Common myeloid progenitor, CD34-positive (primary cell): ENCODE measurements around the gene DKKL1.

Experiments used
- CTCF ChIA-PET: fragments of 350-600 bp; sonication (Branson Sonifier 250); formaldehyde crosslinking; loops from one replicate; lab custom pipeline; 2021; ENCODE audit warnings: antibody characterized with exemption; lab: Charles Lee
- POLR2A ChIA-PET: fragments of 350-600 bp; sonication (Branson Sonifier 250); formaldehyde crosslinking; loops from one replicate; lab custom pipeline; 2021; ENCODE audit warnings: antibody characterized with exemption; lab: Charles Lee
- DNase-seq, 3 donors: peaks; one replicate each; pipeline versions ENCODE4 v3.0.0 to v3.0.0-alpha.2; 2013
- H3K27ac ChIP-seq, 2 experiments: 1 replicate in 1 of 2; 2 replicates in 1 of 2; pipeline ENCODE4 v1.7.0; 2013; ENCODE audit warnings: inconsistent platforms in 2 of 2, low read length in 2 of 2, mild to moderate bottlenecking in 2 of 2, low read depth in 1 of 2, moderate library complexity in 1 of 2; ENCODE audit not compliant: severe bottlenecking in 2 of 2, insufficient read depth in 1 of 2, poor library complexity in 1 of 2
- H3K27me3 ChIP-seq, 5 experiments: replicated peaks in 2 of 5; 1 replicate in 3 of 5; 2 replicates in 2 of 5; pipeline versions ENCODE4 v1.6.1 to v1.7.0; 2013; ENCODE audit warnings: low read length in 4 of 5, mild to moderate bottlenecking in 2 of 5, moderate library complexity in 2 of 5, inconsistent platforms in 1 of 5; ENCODE audit not compliant: insufficient read depth in 5 of 5, control insufficient read depth in 4 of 5
- H3K36me3 ChIP-seq, 4 experiments: 1 replicate in 2 of 4; 2 replicates in 2 of 4; pipeline versions ENCODE4 v1.6.1 to v1.7.0; 2013; ENCODE audit warnings: low read length in 3 of 4, control low read depth in 1 of 4, mild to moderate bottlenecking in 1 of 4; ENCODE audit not compliant: control insufficient read depth in 4 of 4, insufficient read depth in 4 of 4
- H3K4me1 ChIP-seq, 4 experiments: 1 replicate in 3 of 4; 2 replicates in 1 of 4; pipeline versions ENCODE4 v1.6.1 to v1.7.1; 2013; ENCODE audit warnings: low read length in 3 of 4, mild to moderate bottlenecking in 3 of 4, control low read depth in 1 of 4, inconsistent platforms in 1 of 4, moderate library complexity in 1 of 4; ENCODE audit not compliant: control insufficient read depth in 4 of 4, insufficient read depth in 4 of 4; ENCODE audit errors: control extremely low read depth in 1 of 4
- H3K4me3 ChIP-seq, 7 experiments: 1 replicate in 4 of 7; 2 replicates in 3 of 7; pipeline versions ENCODE4 v1.5.1 to v1.7.0; 2013; ENCODE audit warnings: mild to moderate bottlenecking in 7 of 7, low read length in 6 of 7, moderate library complexity in 6 of 7, inconsistent platforms in 2 of 7, low read depth in 2 of 7, control low read depth in 1 of 7; ENCODE audit not compliant: insufficient read depth in 4 of 7, control insufficient read depth in 1 of 7; ENCODE audit errors: extremely low read depth in 1 of 7
- H3K9me3 ChIP-seq, 5 experiments: 1 replicate in 4 of 5; 2 replicates in 1 of 5; pipeline versions ENCODE4 v1.6.1 to v1.7.1; 2013; ENCODE audit warnings: low read length in 4 of 5, mild to moderate bottlenecking in 2 of 5, inconsistent platforms in 1 of 5, low read depth in 1 of 5, moderate library complexity in 1 of 5; ENCODE audit not compliant: control insufficient read depth in 4 of 5, insufficient read depth in 2 of 5; ENCODE audit errors: control extremely low read depth in 1 of 5
- WGBS: methylation state at CpG from one replicate; pipeline ENCODE4 v1.1.5; 2013; ENCODE audit not compliant: insufficient coverage; 5-methylcytosine and 5-hydroxymethylcytosine counted together

Gene DKKL1

DNA sequence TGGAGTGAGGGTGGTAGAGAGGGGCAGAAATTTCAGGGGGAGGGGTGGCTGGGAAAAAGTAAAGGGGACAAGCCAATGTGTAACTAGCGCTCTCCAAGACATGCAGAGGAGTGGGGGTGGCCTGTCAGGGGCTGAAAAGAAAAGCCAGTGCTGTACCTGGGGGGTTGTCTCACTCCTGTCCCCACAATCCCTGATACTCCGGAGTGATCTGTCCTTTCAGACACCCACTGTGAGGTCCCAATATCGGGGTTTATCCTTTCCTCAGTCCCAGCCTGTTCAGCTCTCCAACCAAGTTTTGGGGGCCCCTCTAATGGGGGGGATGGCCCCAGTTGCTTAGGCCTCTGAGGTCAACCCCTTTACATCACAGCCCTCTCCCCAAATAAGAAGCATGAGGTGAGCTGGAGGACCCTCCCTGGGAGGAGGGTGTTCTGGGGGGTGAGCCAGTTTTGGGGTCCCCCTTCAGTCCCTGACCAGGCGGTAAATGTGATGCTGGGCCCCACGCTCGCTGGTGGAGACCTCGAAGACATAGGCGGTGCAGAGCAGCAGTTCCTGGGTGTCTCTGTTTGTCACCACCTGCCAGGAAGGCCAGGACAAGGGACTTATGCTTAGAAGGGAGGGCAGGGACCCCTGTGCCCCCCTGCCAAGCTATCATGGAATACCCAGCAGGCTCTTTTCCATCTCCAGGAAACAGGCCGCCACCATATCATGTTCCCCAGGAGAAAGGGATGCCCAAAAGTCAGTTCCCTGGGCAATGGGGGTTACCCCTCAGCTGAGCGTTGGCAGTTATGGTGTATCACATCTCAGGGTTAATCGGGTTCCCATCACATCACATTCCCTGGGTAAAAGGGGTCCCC lies 22.6 kb upstream of the DKKL1 start:
- POLR2A ChIA-PET = no interaction called here
- DNase-seq = no peak
- Histone ChIP-seq H3K9me3 (no peaks in the 10 kb centered on the region), H3K27me3 (no peaks in the 10 kb centered on the region), H3K4me1 (peaks cover 0 to 22% (median 16%) of the 10 kb centered on the region in 4 experiments), H3K4me3 (no peak overlapping the region), H3K27ac (no peak overlapping the region), H3K36me3 (peaks cover 2 to 33% (median 25%) of the 10 kb centered on the region in 4 experiments)
- CTCF ChIA-PET = interaction anchor here (1.1 kb wide), 1 partner anchor 8 kb away, joined by 3 read pairs; no protein-coding TSS in a partner anchor
- WGBS = 94% methylated on average over 8 of the region's 11 CpGs

- no peak for DNase-seq
- CTCF ChIA-PET = interaction anchor here (1.0 kb wide), 1 partner anchor 9 kb away, joined by 3 read pairs; no protein-coding TSS in a partner anchor
- Histone ChIP-seq H3K4me3 (no peak overlapping the region), H3K27ac (no peak overlapping the region), H3K27me3 (no peaks in the 10 kb centered on the region), H3K9me3 (no peaks in the 10 kb centered on the region), H3K36me3 (peaks cover 2 to 26% (median 20%) of the 10 kb centered on the region in 4 experiments), H3K4me1 (peaks cover 0 to 13% (median 7%) of the 10 kb centered on the region in 4 experiments)
- POLR2A ChIA-PET = no interaction called here
- WGBS = no CpG with 5 or more reads among the region's 11 CpGs
Observed at GRCh38 chr19:49342291-49342721, 21.4 kb upstream of the DKKL1 start.

DNA sequence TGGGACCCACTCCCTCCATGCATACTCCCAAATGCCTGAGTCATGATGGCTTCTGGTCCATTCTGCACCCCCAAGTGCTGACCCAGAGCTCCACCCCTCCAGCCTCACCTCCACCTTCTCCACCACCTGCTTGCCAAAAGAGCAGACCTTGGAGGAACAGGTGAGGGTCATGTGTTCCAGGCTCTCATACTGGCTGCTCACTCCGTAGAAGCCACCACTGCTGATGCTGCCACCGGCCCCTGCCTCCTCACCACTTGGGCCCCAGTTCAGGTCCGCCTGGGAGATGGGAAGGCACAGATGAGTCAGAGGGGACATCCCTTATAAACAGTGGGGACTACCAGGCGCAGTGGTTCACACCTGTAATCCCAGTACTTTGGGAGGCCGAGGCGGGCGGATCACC lies 20.6 kb upstream of the DKKL1 start:
- Histone ChIP-seq H3K27me3 (no peaks in the 10 kb centered on the region), H3K9me3 (no peaks in the 10 kb centered on the region), H3K4me1 (peaks cover 0 to 13% (median 7%) of the 10 kb centered on the region in 4 experiments), H3K27ac (no peak overlapping the region), H3K4me3 (no peak overlapping the region), H3K36me3 (peaks cover 2 to 19% (median 16%) of the 10 kb centered on the region in 4 experiments)
- DNase-seq = no peak
- 80% methylated on average over 2 of the region's 7 CpGs for WGBS
- CTCF ChIA-PET = interaction anchor here (1.0 to 2.1 kb wide), 2 partner anchors 8 to 10 kb away, joined by 3 to 5 read pairs; partner anchors contain the start of gene CD37
- POLR2A ChIA-PET = no interaction called here

- Histone ChIP-seq H3K27ac (no peak overlapping the region), H3K27me3 (no peaks in the 10 kb centered on the region), H3K4me3 (no peak overlapping the region), H3K4me1 (peaks cover 0 to 9% (median 5%) of the 10 kb centered on the region in 4 experiments), H3K36me3 (peaks cover 0 to 9% (median 2%) of the 10 kb centered on the region in 4 experiments), H3K9me3 (peaks cover 0 to 5% (median 0%) of the 10 kb centered on the region in 5 experiments)
- WGBS = 93% methylated on average over 10 of the region's 11 CpGs
- ChIA-PET POLR2A (no interaction called here), CTCF (interaction anchor here (2.1 kb wide), 1 partner anchor 9 kb away, joined by 5 read pairs; the partner anchor contains the start of gene CD37)
- DNase-seq = no peak
Observed at GRCh38 chr19:49344505-49345423, 18.9 kb upstream of the DKKL1 start.

- DNase-seq = no peak
- H3K4me3 ChIP-seq = no peak overlapping the region
- WGBS = over 99% methylated on average over 14 of the region's 15 CpGs
- H3K27ac ChIP-seq = no peak overlapping the region
- POLR2A ChIA-PET = no interaction called here
- CTCF ChIA-PET = interaction anchor here (1.0 kb wide), 1 partner anchor 92 kb away, joined by 3 read pairs; no protein-coding TSS in a partner anchor
- peaks cover 0 to 3% (median 0%) of the 10 kb centered on the region in 5 experiments for H3K27me3 ChIP-seq
- H3K36me3 ChIP-seq = peaks cover 0 to 3% (median 0%) of the 10 kb centered on the region in 4 experiments
- peaks cover 0 to 5% (median 0%) of the 10 kb centered on the region in 5 experiments for H3K9me3 ChIP-seq
- no peaks in the 10 kb centered on the region for H3K4me1 ChIP-seq
Observed at GRCh38 chr19:49347191-49347590, 16.5 kb upstream of the DKKL1 start.

DNA sequence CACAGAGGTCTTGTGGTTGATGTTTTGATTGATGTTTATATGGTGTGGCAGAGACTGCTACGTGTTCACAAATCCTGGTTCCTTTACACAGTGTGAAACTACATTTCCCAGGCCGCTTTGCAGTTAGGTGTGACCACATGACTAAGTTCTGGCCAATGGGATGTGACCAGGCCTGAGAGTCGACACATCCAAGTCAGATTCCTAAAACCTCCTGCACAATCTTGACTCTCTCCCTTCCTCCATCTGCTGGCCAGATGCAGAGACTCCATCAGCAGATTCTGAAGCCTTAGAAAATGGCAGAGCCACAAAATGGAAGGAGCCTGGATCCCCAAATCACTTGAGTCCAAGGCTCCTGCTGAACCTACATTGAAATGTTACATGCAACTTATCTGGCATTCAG lies 15.8 kb upstream of the DKKL1 start:
- Histone ChIP-seq H3K27me3 (peaks cover 0 to 3% (median 0%) of the 10 kb centered on the region in 5 experiments), H3K27ac (no peak overlapping the region), H3K4me3 (no peak overlapping the region), H3K9me3 (peaks cover 0 to 5% (median 0%) of the 10 kb centered on the region in 5 experiments), H3K36me3 (no peaks in the 10 kb centered on the region), H3K4me1 (no peaks in the 10 kb centered on the region)
- ChIA-PET CTCF (no interaction called here), POLR2A (no interaction called here)
- WGBS = 88% methylated on average over 3 of the region's 3 CpGs
- DNase-seq = peak in 2 of 3 donors; percentile 49 to 58
